KOPT-K1 (cell line): ENCODE measurements around the gene SORCS2.

Experiments
- H3K27ac ChIP-seq: fragments of 200-600 bp; sonication (generic); 2 replicates; pipeline ENCODE4 v1.5.1; 2016; ENCODE audit warnings: antibody characterized with exemption, mild to moderate bottlenecking, low read depth, low read length; ENCODE audit not compliant: poor library complexity, severe bottlenecking
- H3K36me3 ChIP-seq: fragments of 200-600 bp; sonication (generic); 2 replicates; pipeline ENCODE4 v1.5.1; 2017; ENCODE audit warnings: antibody characterized with exemption, mild to moderate bottlenecking, low read length, moderate library complexity; ENCODE audit not compliant: insufficient read depth
- H3K9me3 ChIP-seq: fragments of 200-600 bp; sonication (generic); 2 replicates; pipeline ENCODE4 v1.5.1; 2017; ENCODE audit warnings: antibody characterized with exemption, low read length, mild to moderate bottlenecking; ENCODE audit not compliant: insufficient read depth, poor library complexity, severe bottlenecking

Gene SORCS2

DNA sequence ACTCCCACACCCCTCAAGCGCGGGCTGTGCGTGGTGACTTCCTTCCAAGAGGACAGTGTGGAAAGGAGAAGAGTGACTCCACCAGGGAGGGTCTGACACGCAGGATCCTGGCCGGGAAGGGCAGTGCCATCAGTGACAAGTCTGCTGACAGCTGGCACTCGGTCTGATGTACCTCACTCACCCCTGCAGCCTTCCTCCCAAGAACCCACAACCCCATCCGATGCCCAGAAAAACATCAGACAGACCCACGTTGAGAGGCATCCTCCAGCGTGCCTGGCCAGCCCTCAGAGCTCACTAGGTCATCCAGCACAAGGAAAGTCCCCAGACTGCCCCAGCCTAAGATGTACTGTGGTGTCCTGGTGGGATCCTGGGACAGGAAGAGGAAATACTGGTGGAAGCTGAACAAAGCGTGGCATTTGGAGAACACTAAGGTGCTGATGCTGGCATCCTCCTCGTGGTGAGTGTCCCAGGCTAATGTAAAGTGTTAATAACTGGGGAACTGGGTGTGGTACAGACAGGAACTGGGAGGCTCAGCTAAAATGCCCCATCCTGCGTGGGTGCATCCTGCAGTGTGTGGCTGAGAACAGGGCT, 442.4 kb downstream of the SORCS2 start:
- Histone ChIP-seq H3K27ac (no peak overlapping the region), H3K36me3 (no peaks in the 10 kb centered on the region), H3K9me3 (peaks cover 6% of the 10 kb centered on the region)

- no peaks in the 10 kb centered on the region for H3K9me3 ChIP-seq
- H3K36me3 ChIP-seq, result no peaks in the 10 kb centered on the region
- H3K27ac ChIP-seq, result no peak overlapping the region
Observed at GRCh38 chr4:7635445-7636239, 443.3 kb downstream of the SORCS2 start.

- no peaks in the 10 kb centered on the region for H3K36me3 ChIP-seq
- no peak overlapping the region for H3K27ac ChIP-seq
- H3K9me3 ChIP-seq, result no peaks in the 10 kb centered on the region
Observed at GRCh38 chr4:7636240-7636508, 443.8 kb downstream of the SORCS2 start.

GRCh38 chr4:7637139-7637538, 444.8 kb downstream of the SORCS2 start:
- Histone ChIP-seq H3K27ac (no peak overlapping the region), H3K9me3 (no peaks in the 10 kb centered on the region), H3K36me3 (no peaks in the 10 kb centered on the region)

GRCh38 chr4:7637971-7638370, 445.6 kb downstream of the SORCS2 start:
- Histone ChIP-seq H3K27ac (no peak overlapping the region), H3K9me3 (no peaks in the 10 kb centered on the region), H3K36me3 (no peaks in the 10 kb centered on the region)

DNA sequence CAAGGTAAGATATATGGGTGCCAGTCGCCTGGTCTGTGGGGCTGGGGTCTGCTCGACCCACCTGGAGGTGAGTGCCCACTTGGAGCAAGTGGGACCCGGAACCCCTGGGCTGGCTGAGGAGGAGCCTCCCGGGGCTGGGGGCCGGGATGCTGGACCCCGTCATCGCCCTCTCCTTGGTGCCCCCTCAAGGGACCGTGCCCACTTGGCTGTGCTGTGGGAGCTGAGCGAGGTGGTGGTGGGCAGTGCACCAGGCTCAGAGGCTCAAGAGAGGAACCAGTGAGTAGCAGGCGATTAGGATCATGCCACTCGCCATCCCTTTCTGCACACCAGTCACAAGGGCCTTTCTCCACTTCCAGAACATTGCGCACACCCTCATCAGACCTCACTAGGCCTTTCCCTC, 446.2 kb downstream of the SORCS2 start:
- Histone ChIP-seq H3K9me3 (no peaks in the 10 kb centered on the region), H3K36me3 (no peaks in the 10 kb centered on the region), H3K27ac (no peak overlapping the region)

- H3K36me3 ChIP-seq, result no peaks in the 10 kb centered on the region
- H3K9me3 ChIP-seq, result no peaks in the 10 kb centered on the region
Observed at GRCh38 chr4:7638984-7639789, 446.8 kb downstream of the SORCS2 start.

GRCh38 chr4:7640136-7640535, 447.8 kb downstream of the SORCS2 start:
- Histone ChIP-seq H3K9me3 (no peaks in the 10 kb centered on the region), H3K27ac (no peak overlapping the region), H3K36me3 (no peaks in the 10 kb centered on the region)

More at GRCh38 chr4:7638984-7639789, 446.8 kb downstream of the SORCS2 start:
- no peak overlapping the region for H3K27ac ChIP-seq

DNA sequence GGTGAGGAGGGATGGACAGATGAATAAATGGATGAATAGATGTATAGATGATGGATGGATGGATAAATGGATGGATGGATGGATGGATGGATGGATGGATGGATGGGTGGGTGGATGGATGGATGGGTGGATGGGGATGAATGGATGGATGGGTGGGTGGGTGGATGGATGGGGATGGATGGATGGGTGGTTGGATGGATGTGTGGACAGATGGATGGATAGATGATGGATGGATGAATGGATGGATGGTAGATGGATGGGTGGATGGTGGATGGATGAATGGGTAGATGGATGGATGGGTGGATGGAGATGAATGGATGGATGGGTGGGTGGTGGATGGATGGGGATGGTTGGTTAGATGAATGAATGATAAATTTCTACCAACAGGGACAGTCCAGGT, 449.4 kb downstream of the SORCS2 start:
- no peak overlapping the region for H3K27ac ChIP-seq
- no peaks in the 10 kb centered on the region for H3K36me3 ChIP-seq
- H3K9me3 ChIP-seq, result no peaks in the 10 kb centered on the region

GRCh38 chr4:7642741-7643458, 450.6 kb downstream of the SORCS2 start:
- Histone ChIP-seq H3K27ac (no peak overlapping the region), H3K9me3 (no peaks in the 10 kb centered on the region), H3K36me3 (no peaks in the 10 kb centered on the region)

GRCh38 chr4:7645158-7645557, 452.8 kb downstream of the SORCS2 start:
- Histone ChIP-seq H3K36me3 (no peaks in the 10 kb centered on the region), H3K9me3 (no peaks in the 10 kb centered on the region), H3K27ac (no peak overlapping the region)

DNA sequence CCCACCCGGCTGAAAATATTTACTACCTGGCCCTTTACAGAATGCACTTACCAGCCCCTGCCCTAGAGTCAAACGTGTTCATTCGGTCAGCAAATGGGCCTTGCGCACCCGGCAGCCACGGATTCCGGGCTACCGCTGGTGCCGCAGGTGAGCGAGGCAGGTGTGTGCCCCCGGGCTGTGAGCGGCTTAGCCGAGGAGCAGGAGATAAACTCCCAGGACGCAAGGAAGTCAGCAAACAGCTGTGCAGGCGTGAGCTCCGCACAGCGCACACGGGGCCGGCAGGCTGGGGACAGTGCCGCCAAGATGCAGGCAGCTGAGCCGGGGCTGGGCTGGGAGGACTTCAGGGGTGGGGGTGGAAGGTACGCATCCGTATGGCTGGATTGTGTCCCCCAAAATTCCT, 453.6 kb downstream of the SORCS2 start:
- H3K9me3 ChIP-seq, result no peaks in the 10 kb centered on the region
- H3K27ac ChIP-seq, result no peak overlapping the region
- H3K36me3 ChIP-seq, result no peaks in the 10 kb centered on the region

GRCh38 chr4:7646384-7647061, 454.2 kb downstream of the SORCS2 start:
- Histone ChIP-seq H3K27ac (no peak overlapping the region), H3K36me3 (no peaks in the 10 kb centered on the region), H3K9me3 (no peaks in the 10 kb centered on the region)

GRCh38 chr4:7647186-7647585, 454.8 kb downstream of the SORCS2 start:
- H3K27ac ChIP-seq, result no peak overlapping the region

More at GRCh38 chr4:7647186-7647585, 454.8 kb downstream of the SORCS2 start:
- H3K36me3 ChIP-seq, result no peaks in the 10 kb centered on the region
- no peaks in the 10 kb centered on the region for H3K9me3 ChIP-seq
